DND-41 (cell line): ENCODE measurements around the gene NLRP7.
"Not testable (repeated sequence)": the region's sequence is repeated elsewhere in the genome, so short reads cannot be mapped to it uniquely, and the experiment has no call there.

Experiments used
- ATAC-seq: fragments of 200-7000 bp; cut with Tn5 transposase; 3 replicates; pipeline ENCODE4 v1.9.1; 2021; ENCODE audit warnings: low read depth; ENCODE audit not compliant: insufficient read depth
- DNase-seq: peaks from one replicate; pipeline ENCODE4 v3.0.0-alpha.2; 2020
- H2AFZ ChIP-seq: 2 replicates; pipeline ENCODE4 v1.6.0; 2012; ENCODE audit warnings: low read depth, low read length
- H3K27ac ChIP-seq: 2 replicates; pipeline ENCODE4 v1.5.1; 2012; ENCODE audit warnings: low read length, inconsistent platforms
- H3K27me3 ChIP-seq: fragments of 200-600 bp; sonication (generic); 2 replicates; pipeline ENCODE4 v1.6.0; 2012; ENCODE audit warnings: low read length, mild to moderate bottlenecking, inconsistent platforms; ENCODE audit not compliant: insufficient read depth, poor library complexity
- H3K36me3 ChIP-seq: 2 replicates; pipeline ENCODE4 v1.5.1; 2012; ENCODE audit warnings: low read length, inconsistent platforms; ENCODE audit not compliant: insufficient read depth
- H3K4me1 ChIP-seq: 2 replicates; pipeline ENCODE4 v1.5.1; 2012; ENCODE audit warnings: mild to moderate bottlenecking, low read length; ENCODE audit not compliant: insufficient read depth
- H3K4me2 ChIP-seq: 2 replicates; pipeline ENCODE4 v1.6.0; 2012; ENCODE audit warnings: mild to moderate bottlenecking, moderate library complexity, low read length, inconsistent platforms; ENCODE audit not compliant: insufficient read depth
- H3K4me3 ChIP-seq, 2 experiments: fragments of 200-600 bp in 1 of 2; shearing (Covaris generic) in 1 of 2; 2 replicates each; pipeline ENCODE4 v1.5.1; 2012 to 2016; ENCODE audit warnings: inconsistent platforms in 2 of 2, low read length in 2 of 2, mild to moderate bottlenecking in 2 of 2, low read depth in 1 of 2, moderate library complexity in 1 of 2
- H3K79me2 ChIP-seq: 2 replicates; pipeline ENCODE4 v1.6.0; 2012; ENCODE audit warnings: low read length, inconsistent platforms; ENCODE audit not compliant: insufficient read depth
- H3K9ac ChIP-seq: 2 replicates; pipeline ENCODE4 v1.6.0; 2012; ENCODE audit warnings: low read depth, mild to moderate bottlenecking, inconsistent platforms, low read length, moderate library complexity
- H3K9me3 ChIP-seq: 2 replicates; pipeline ENCODE4 v1.5.1; 2012; ENCODE audit warnings: low read length, moderate library complexity, mild to moderate bottlenecking, inconsistent platforms; ENCODE audit not compliant: insufficient read depth, severe bottlenecking
- H4K20me1 ChIP-seq: 2 replicates; pipeline ENCODE4 v1.6.0; 2012; ENCODE audit warnings: low read length; ENCODE audit not compliant: insufficient read depth
- CTCF ChIP-seq: IDR thresholded peaks from 2 replicates; pipeline ENCODE4 v1.5.1; 2012; ENCODE audit warnings: borderline replicate concordance, low read length, moderate library complexity, mild to moderate bottlenecking; ENCODE audit not compliant: poor library complexity, severe bottlenecking; ENCODE audit errors: extremely low read depth
- EZH2 ChIP-seq: IDR thresholded peaks from 3 replicates; pipeline ENCODE4 v1.6.1; 2012; ENCODE audit warnings: borderline replicate concordance, low read depth, mild to moderate bottlenecking, moderate library complexity, low read length, inconsistent platforms; ENCODE audit not compliant: severe bottlenecking

The NLRP7 gene

DNA sequence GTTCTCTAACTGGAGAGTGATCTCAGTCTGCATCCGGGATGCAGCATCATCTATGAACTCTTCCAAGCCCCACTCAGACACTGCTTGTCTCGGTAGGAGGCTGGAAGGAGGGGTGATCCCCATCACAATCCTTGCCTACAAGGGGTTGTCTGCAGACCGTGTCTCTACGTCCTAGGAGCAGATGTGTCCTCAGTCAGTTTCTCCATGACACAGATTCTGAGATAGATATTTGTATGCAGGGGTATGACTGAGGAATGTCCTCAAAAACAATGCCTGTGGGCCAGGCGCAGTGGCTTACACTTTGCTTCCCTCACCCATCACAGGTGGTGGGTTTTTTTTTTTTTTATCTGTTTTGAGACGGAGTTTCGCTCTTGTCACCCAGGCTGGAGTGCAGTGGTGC, 40.5 kb downstream of the NLRP7 start:
- no peak overlapping the region for H2AFZ ChIP-seq

GRCh38 chr19:54905803-54906511, 41.4 kb downstream of the NLRP7 start, which contains the start of gene NCR1:
Gene NCR1 (plus strand): TSS chr19:54906148. CDS start chr19:54906188, 40 bp downstream.
- no peak within 1 kb of the TSS for H3K4me2 ChIP-seq

More for the DNA sequence above, 40.5 kb downstream of the NLRP7 start:
- DNase-seq (no peak), ATAC-seq (no peak)
- Histone ChIP-seq H3K79me2 (no peaks in the 10 kb centered on the region), H3K27me3 (no peaks in the 10 kb centered on the region), H3K4me1 (no peaks in the 10 kb centered on the region), H3K4me2 (no peak overlapping the region), H3K36me3 (no peaks in the 10 kb centered on the region), H3K9me3 (no peaks in the 10 kb centered on the region), H3K4me3 (no peak overlapping the region), H4K20me1 (no peaks in the 10 kb centered on the region), H3K27ac (no peak overlapping the region), H3K9ac (no peak overlapping the region)
- TF ChIP-seq CTCF, result no peak
- no peak for TF ChIP-seq EZH2

DNA sequence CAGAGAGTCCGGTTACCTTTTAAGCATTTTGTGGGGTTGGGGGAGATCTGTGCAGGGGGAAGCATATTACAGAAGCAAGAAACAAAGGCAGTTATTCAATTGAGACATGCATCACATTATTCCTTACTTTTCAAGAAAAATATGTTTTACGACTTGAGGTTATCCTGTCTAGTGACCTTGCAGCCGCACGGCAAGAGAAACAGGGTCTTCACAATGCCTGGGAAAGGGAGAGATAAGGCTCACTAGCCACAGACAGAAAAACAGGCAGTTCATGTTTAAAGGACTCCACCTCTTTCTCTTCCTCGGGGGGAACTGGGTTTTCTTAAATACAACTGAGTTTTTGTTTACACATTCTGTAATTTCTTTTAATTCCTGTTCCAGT, 41.9 kb downstream of the NLRP7 start:
- no peak for DNase-seq
- H4K20me1 ChIP-seq, result no peaks in the 10 kb centered on the region
- no peak overlapping the region for H3K4me2 ChIP-seq
- TF ChIP-seq EZH2 (no peak), CTCF (no peak)
- ATAC-seq, result no peak
- no peaks in the 10 kb centered on the region for H3K4me1 ChIP-seq
- no peaks in the 10 kb centered on the region for H3K36me3 ChIP-seq
- H2AFZ ChIP-seq, result no peak overlapping the region
- no peak overlapping the region for H3K9ac ChIP-seq
- no peaks in the 10 kb centered on the region for H3K27me3 ChIP-seq
- no peaks in the 10 kb centered on the region for H3K9me3 ChIP-seq
- no peak overlapping the region for H3K4me3 ChIP-seq
- no peak overlapping the region for H3K27ac ChIP-seq
- H3K79me2 ChIP-seq, result no peaks in the 10 kb centered on the region

More at GRCh38 chr19:54905803-54906511, 41.4 kb downstream of the NLRP7 start, which contains the start of gene NCR1:
- no peak within 1 kb of the TSS for H3K4me3 ChIP-seq
- DNase-seq (no peak), ATAC-seq (no peak)
- H3K4me1 ChIP-seq, result no peaks in the 10 kb centered on the region
- H3K27me3 ChIP-seq, result no peaks in the 10 kb centered on the region
- H3K9ac ChIP-seq, result no peak within 1 kb of the TSS
- no peak within 1 kb of the TSS for H3K27ac ChIP-seq
- no peaks in the 10 kb centered on the region for H3K9me3 ChIP-seq
- no peaks in the 10 kb centered on the region for H4K20me1 ChIP-seq
- H3K79me2 ChIP-seq, result no peaks in the 10 kb centered on the region
- H2AFZ ChIP-seq, result no peak within 1 kb of the TSS
- TF ChIP-seq CTCF (no peak), EZH2 (no peak)
- H3K36me3 ChIP-seq, result no peaks in the 10 kb centered on the region

GRCh38 chr19:54904261-54904660, 43.1 kb downstream of the NLRP7 start:
- H3K4me1 ChIP-seq, H3K27ac ChIP-seq, H3K36me3 ChIP-seq, DNase-seq, H3K9ac ChIP-seq, H3K9me3 ChIP-seq, H3K4me2 ChIP-seq, H4K20me1 ChIP-seq, H2AFZ ChIP-seq, H3K27me3 ChIP-seq, ATAC-seq, H3K79me2 ChIP-seq, H3K4me3 ChIP-seq: not testable (repeated sequence)
